Adrenal gland (tissue), 12 donors: ENCODE data around the gene SYTL3. TPM values are rescaled to one million over a fixed set of nuclear protein-coding genes. Genes with fewer than 3 reads are reported as not detected.
A peak's percentile ranks its signal among the peaks of the same experiment; 100 is the strongest.

Experiments used
- DNase-seq, 7 donors: peaks; one replicate each; pipeline ENCODE4 v3.0.0-alpha.2; 2019 to 2020
- H3K27ac ChIP-seq, 5 donors: fragments of 200-600 bp; sonication (generic) in 4 of 5; 1 replicate in 3 of 5; 2 replicates in 2 of 5; pipeline versions ENCODE4 v1.5.1 to v1.8.0; 2016 to 2020; ENCODE audit warnings: mild to moderate bottlenecking in 1 of 5
- H3K27me3 ChIP-seq: fragments of 200-600 bp; 2 replicates; pipeline ENCODE4 v1.8.0; 2021
- H3K36me3 ChIP-seq, 2 donors: fragments of 200-600 bp; replicated peaks in 1 of 2; 1 replicate in 1 of 2; 2 replicates in 1 of 2; pipeline versions ENCODE4 v1.5.1 to v1.8.0; 2018 to 2022
- H3K4me1 ChIP-seq, 2 donors: fragments of 200-600 bp; replicated peaks in 1 of 2; 1 replicate in 1 of 2; 2 replicates in 1 of 2; pipeline versions ENCODE4 v1.5.1 to v1.8.0; 2018 to 2021
- H3K4me3 ChIP-seq, 4 donors: fragments of 200-600 bp; sonication (generic) in 3 of 4; one replicate each; pipeline ENCODE4 v1.5.1; 2016 to 2018
- H3K9me3 ChIP-seq, 3 donors: fragments of 200-600 bp; sonication (generic) in 1 of 3; replicated peaks in 1 of 3; 1 replicate in 2 of 3; 2 replicates in 1 of 3; pipeline versions ENCODE4 v1.5.1 to v1.8.0; 2016 to 2021
- CTCF ChIP-seq, 6 experiments: fragments of 450-650 bp in 4 of 6; fragments of 200-600 bp in 2 of 6; sonication (generic) in 1 of 6; IDR thresholded peaks; 1 replicate in 5 of 6; 2 replicates in 1 of 6; pipeline versions ENCODE4 v1.5.1 to v1.8.0; 2016 to 2021; ENCODE audit warnings: antibody characterized with exemption in 6 of 6, mild to moderate bottlenecking in 2 of 6, moderate library complexity in 1 of 6
- POLR2A ChIP-seq, 2 donors: fragments of 450-650 bp; IDR thresholded peaks; one replicate each; pipeline ENCODE4 v1.6.1; 2017; ENCODE audit warnings: antibody characterized with exemption in 2 of 2, mild to moderate bottlenecking in 2 of 2, moderate library complexity in 1 of 2
- WGBS, 4 donors: extraction: QIAGEN DNeasy Blood & Tissue Kit in 2 of 4; methylation state at CpG; one replicate each; pipeline versions ENCODE4 v1.1.5 to v1.1.7; 2013 to 2017; 5-methylcytosine and 5-hydroxymethylcytosine counted together
- intact Hi-C, 2 donors: fragments of 100-400 bp; cut with DNase I; formaldehyde crosslinking; loops; one replicate each; pipeline versions ENCODE4 v1.14.1 to v1.15.0; 2022 to 2023
- polyA plus RNA-seq, 3 donors: library from polyadenylated mRNA; stranded (reverse); fragments of 200-250 nt in 2 of 3; fragments of 350-450 nt in 1 of 3; fragmentation: Illumina TruSeq in 1 of 3; extraction: RNeasy Lipid Tissue Mini Kit (QIAGEN cat#74804) in 1 of 3; gene quantifications; one replicate each; pipeline ENCODE4 v1.2.3, GENCODE V29; 2013 to 2014
- total RNA-seq, 9 donors: library from RNA; depleted of rRNA in 4 of 9; stranded (reverse); fragments of >200 nt in 4 of 9; fragments of 120-200 nt in 1 of 9; fragmentation: NEBNext Ultra II Directional in 1 of 9; extraction: Animal tissue kit (Norgen Biotek cat#: 25700) in 1 of 9; gene quantifications; one replicate each; pipeline versions ENCODE4 v1.1.0 to v1.2.4, GENCODE V29; 2013 to 2023
- donor health status: healthy with polysubstance abuse.
- donor health status: Bipolar disorder and iron deficiency.
- donor health status: DM: yes; HTN: yes; CAD: no.
- donor health status: DM: no; HTN: no; CAD: no.
- donor health status: DM: no; HTN: no; CAD: no.
- donor health status: DM: yes; HTN: yes; CAD: no.

SYTL3 gene
- total and polyA plus RNA-seq, 12 donors, result 0.94 to 3.9 (median 2.1) TPM

- H3K9me3 ChIP-seq, result no peaks in the 10 kb centered on the region
- H3K4me1 ChIP-seq, result peaks cover 16 to 24% of the 10 kb centered on the region in 2 donors
- intact Hi-C loops, result no loop called here
- DNase-seq, result peak in 1 of 7 donors; percentile 7
- H3K27ac ChIP-seq, result no peak overlapping the region
- TF ChIP-seq CTCF (IDR thresholded peaks at IDR 0.05) (no peak), POLR2A (IDR thresholded peaks at IDR 0.05) (no peak)
- no peaks in the 10 kb centered on the region for H3K36me3 ChIP-seq
- no peaks in the 10 kb centered on the region for H3K27me3 ChIP-seq
- H3K4me3 ChIP-seq, result no peak overlapping the region
- 96 to 99% (median 98%) methylated on average over 4 of the region's 4 CpGs for WGBS, 4 donors
Observed at GRCh38 chr6:158709809-158710208, 60.0 kb downstream of the SYTL3 start.

DNA sequence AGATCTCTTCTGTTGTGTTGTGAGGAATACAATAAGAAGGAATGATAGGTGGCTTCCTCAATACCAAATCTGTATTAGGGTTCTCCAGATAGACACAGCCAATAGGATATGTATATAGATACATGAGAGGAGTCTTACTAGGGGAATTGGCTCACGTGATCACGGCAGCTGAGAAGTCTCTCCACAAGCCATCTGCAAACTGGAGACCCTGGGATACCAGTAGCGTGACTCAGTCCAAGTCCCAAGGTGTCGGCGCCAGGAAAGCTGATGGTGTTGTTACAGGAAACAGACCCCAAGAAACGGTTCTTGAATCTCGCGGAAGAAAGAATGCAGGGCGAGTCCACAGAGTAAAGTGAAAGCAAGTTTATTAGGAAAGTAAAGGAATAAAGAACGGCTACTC lies 61.4 kb downstream of the SYTL3 start:
- H3K4me1 ChIP-seq, result peaks cover 15 to 18% of the 10 kb centered on the region in 2 donors
- TF ChIP-seq CTCF (IDR thresholded peaks at IDR 0.05) (no peak), POLR2A (IDR thresholded peaks at IDR 0.05) (no peak)
- peak in 1 of 7 donors; percentile 17 for DNase-seq
- H3K4me3 ChIP-seq, result no peak overlapping the region
- no peaks in the 10 kb centered on the region for H3K27me3 ChIP-seq
- WGBS, 4 donors, result 82 to 94% (median 91%) methylated on average over 10 of the region's 10 CpGs
- intact Hi-C loops, result no loop called here
- no peaks in the 10 kb centered on the region for H3K9me3 ChIP-seq
- H3K36me3 ChIP-seq, result no peaks in the 10 kb centered on the region
- H3K27ac ChIP-seq, result no peak overlapping the region

GRCh38 chr6:158713469-158713868 lies 63.6 kb downstream of the SYTL3 start:
- no peak overlapping the region for H3K4me3 ChIP-seq
- no peaks in the 10 kb centered on the region for H3K27me3 ChIP-seq
- peak in 1 of 7 donors; percentile 12 for DNase-seq
- no peak for TF ChIP-seq POLR2A (IDR thresholded peaks at IDR 0.05)
- no peak for TF ChIP-seq CTCF (IDR thresholded peaks at IDR 0.05)
- no peak overlapping the region for H3K27ac ChIP-seq
- 90 to 96% (median 93%) methylated on average over 6 of the region's 6 CpGs for WGBS, 4 donors
- no peaks in the 10 kb centered on the region for H3K9me3 ChIP-seq
- intact Hi-C loops, result no loop called here
- no peaks in the 10 kb centered on the region for H3K4me1 ChIP-seq
- no peaks in the 10 kb centered on the region for H3K36me3 ChIP-seq

DNA sequence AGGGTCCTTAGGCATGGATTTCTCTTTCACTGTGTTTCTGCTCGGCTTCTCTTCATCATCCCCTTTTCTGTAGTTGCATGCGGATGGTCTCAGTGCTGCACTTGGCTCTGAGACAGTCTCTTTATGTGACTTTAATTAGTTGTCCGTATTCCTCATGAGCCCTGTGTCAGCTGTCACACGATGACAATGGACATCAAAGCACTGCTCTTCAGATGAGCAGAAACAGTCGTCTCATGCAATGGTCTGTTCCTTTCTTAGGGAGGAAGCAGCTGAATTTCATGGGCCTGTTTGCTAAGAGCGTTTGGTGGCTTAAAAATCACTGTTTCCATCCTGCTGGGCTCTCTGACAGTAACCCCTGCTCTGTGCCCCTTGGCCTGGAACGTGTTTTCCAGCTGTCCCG lies 64.9 kb downstream of the SYTL3 start:
- TF ChIP-seq POLR2A (IDR thresholded peaks at IDR 0.05) (no peak), CTCF (IDR thresholded peaks at IDR 0.05) (no peak)
- Histone ChIP-seq H3K9me3 (no peaks in the 10 kb centered on the region), H3K27me3 (no peaks in the 10 kb centered on the region), H3K27ac (no peak overlapping the region), H3K4me3 (no peak overlapping the region), H3K36me3 (no peaks in the 10 kb centered on the region), H3K4me1 (no peaks in the 10 kb centered on the region)
- peak in 1 of 7 donors; percentile 5 for DNase-seq
- intact Hi-C loops, result no loop called here
- WGBS, 4 donors, result 76 to 89% (median 84%) methylated on average over 8 of the region's 8 CpGs
